HG02870 (cell line): ENCODE data around the gene RNF224.
A peak's percentile ranks its signal among the peaks of the same experiment; 100 is the strongest.
"Not testable (repeated sequence)": the region's sequence is repeated elsewhere in the genome, so short reads cannot be mapped to it uniquely, and the experiment has no call there.

Experiments
- ATAC-seq: cut with Tn5 transposase; IDR thresholded peaks from one replicate; pipeline ENCODE4 v1.9.1; 2021; ENCODE audit warnings: mild to moderate bottlenecking, moderate library complexity; ENCODE audit not compliant: unreplicated experiment

RNF224 gene

DNA sequence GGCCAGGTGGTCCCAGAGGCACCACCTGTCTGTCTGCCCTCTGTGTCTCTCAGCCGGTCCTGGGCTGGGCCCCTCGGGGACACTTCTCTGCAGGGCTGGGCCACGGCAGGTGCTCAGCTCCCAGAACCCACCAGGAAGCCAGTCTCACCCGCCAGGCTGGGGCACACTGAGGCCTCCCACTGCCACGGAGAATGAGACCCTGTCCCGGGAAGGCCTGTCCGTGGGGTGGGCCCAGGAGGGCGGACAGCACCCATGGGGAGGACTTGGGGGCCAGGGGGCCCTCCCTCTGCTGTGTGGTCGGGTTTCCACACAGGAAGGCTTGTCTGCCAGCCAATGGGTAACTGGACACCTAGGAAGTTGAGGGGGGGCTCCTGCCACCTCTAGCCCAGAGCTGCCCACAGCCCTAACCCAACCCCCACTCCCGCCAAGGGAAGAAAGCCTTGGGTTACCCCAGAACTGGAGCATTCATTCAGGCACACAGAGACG is 9.7 kb downstream of the RNF224 start:
- ATAC-seq = no peak

DNA sequence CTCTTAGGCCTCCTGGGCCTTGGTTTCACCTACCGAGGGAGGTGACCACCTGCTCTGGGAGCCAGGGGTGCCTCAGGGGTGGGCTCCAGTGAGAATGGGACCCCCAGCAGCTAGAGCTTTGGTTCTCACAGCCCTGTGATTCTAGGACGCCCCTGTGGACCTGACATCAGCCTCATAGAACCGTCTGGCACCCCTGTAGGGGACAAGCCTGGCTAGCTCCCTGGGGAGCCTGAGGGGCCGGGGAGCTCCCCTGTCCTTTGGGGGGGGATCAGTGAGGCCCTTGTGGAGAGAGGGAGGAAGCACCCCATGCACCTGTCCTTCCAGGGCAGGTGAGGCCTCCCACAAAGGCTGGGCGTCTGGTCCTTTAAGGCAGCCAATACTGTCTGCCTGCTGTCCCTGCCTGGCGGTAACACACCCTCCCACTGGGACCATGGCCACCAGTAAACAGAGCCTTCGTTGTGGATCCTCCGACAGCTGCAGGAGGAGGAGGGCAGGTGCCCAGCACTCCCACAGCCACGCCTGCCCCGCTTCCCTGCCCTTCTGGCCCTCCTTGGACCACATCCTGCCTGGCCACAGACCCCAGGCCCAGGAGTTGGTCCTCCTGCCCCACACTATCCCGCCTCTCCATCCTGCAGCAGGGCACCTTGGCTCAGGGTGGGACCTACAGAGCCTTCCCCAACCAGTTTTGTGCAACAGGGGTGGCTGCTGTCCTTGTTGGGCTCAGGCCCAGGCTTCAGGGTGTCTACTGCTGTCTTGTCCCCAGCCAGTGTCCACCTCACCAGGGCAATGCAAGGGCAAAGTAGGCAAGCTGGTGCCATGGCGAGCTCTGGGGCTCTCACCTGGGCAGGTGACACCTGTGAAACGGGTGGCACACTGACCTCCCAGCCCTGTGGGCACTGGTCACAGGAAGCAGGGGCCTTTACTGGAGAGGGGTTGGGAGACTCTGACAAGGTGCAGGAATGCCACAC is 10.7 kb downstream of the RNF224 start:
- ATAC-seq = no peak

DNA sequence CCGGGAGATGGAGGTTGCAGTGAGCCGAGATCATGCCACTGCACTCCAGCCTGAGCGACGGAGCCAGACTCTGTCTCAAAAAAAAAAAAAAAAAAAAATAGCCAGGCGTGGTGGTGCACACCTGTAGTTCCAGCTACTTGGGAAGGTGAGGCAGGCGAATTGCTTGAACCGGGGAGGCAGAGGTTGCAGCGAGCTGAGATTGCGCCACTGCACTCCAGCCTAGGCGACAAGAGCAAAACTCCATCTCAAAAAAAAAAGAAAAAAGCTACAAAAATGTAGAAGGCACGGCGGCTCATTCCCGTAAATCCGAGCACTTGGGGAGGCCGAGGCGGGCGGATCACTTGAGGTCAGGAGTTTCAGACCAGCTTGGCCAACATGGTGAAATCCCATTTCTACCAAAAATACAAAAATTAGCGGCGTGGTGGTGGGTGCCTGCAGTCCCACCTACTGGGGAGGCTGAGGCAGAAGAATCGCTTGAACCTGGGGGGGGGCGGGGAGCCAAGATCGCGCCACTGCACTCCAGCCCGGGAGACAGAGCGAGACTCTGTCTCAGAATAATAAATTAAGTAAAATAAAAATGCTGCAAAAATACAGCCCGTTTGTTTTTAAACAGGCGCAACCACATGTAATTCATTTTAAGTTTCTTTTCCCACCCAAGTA is 12.4 kb downstream of the RNF224 start:
- not testable (repeated sequence) for ATAC-seq

DNA sequence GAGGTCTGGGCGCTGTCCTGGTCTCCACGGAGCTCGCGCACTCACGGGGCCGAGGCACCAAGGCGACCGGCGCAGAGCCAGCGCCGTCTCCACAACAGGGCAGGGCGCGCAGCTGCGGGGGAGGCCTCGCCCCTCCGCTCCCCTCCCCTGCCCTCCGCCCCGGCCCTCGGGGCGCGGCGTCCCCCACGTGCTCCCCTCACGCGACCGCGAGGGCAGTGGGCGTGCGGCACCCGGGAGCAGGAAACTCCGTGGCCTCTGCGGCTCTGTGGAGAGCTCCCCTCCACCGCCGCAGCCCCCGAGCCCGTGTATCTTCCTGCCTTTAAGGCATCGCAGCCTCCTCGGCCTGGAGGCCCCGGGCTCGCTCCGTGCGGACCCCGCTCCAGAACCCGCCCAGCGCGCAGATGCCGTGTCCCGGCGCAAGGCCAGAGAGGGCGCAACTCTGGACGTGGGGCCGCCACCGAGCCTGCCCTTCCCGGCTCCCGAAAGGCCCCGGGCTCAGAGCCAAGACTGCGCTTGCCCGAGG is 13.1 kb downstream of the RNF224 start:
- ATAC-seq = peak; percentile 13

DNA sequence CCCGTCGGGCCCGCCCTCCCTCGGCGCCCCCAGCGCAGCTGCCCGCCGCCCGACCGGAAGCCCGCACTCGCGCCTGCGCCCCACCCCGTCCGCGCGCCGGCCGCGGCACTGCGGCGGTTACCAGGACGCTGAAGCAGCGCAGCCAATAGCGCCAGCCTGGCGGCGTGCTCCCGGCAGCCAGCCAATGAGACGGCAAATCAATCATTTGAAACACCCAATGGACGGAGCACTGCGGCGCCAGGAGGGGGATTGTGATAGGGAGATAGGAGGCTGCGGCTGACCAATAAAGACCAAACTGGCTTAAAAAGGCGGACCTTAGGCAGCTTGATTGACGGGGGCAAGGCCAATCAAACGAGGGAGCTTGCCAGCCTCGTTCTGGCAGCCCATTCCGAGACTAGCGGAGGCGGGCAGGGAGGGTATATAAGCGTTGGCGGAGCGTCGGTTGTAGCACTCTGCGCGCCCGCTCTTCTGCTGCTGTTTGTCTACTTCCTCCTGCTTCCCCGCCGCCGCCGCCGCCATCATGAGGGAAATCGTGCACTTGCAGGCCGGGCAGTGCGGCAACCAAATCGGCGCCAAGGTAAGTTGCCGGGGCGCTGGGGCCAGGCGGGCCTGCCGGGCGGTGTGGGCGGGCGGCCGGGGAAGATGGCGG is 13.7 kb downstream of the RNF224 start, which contains the start of gene TUBB4B:
Gene TUBB4B (plus strand): TSS at position 447 of the 649 bp plus-strand sequence. CDS start 74 bp downstream, at position 521.
- ATAC-seq = peak; percentile 77

DNA sequence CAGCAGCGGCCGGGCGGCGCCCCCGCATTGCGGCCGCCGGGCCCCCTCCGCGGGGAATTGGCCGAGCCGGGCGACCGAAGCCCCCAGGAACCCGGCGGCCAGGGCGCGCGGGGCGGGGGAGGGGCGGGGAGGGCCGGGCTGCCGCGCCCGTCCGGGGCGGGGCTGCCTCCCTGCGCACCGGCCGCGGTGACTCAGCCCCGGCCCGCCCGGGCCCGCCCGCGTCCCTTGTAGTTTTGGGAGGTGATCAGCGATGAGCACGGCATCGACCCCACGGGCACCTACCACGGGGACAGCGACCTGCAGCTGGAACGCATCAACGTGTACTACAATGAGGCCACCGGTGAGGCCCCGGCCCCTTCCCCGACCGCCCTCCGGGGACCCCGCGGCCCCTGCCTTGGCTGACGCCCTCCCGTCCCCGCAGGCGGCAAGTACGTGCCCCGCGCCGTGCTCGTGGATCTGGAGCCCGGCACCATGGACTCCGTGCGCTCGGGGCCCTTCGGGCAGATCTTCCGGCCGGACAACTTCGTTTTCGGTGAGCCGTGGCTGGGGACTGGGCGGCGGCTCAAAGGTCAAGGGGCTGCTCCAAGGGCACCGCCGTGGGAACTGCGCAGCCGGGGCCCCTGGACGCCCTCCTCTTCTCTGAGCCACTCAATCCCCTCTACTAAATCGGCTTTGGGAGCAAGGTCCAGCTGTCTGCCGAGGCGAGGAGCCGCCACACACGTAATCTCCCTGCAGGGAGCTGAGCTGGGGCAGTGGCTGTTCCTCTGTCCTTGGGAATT is 14.4 kb downstream of the RNF224 start:
- peak; percentile 7 for ATAC-seq

GRCh38 chr9:137242269-137243203 is 15.2 kb downstream of the RNF224 start:
- no peak for ATAC-seq

DNA sequence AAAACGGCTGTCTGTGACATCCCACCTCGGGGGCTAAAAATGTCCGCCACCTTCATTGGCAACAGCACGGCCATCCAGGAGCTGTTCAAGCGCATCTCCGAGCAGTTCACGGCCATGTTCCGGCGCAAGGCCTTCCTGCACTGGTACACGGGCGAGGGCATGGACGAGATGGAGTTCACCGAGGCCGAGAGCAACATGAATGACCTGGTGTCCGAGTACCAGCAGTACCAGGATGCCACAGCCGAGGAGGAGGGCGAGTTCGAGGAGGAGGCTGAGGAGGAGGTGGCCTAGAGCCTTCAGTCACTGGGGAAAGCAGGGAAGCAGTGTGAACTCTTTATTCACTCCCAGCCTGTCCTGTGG is 15.9 kb downstream of the RNF224 start:
- not testable (repeated sequence) for ATAC-seq

DNA sequence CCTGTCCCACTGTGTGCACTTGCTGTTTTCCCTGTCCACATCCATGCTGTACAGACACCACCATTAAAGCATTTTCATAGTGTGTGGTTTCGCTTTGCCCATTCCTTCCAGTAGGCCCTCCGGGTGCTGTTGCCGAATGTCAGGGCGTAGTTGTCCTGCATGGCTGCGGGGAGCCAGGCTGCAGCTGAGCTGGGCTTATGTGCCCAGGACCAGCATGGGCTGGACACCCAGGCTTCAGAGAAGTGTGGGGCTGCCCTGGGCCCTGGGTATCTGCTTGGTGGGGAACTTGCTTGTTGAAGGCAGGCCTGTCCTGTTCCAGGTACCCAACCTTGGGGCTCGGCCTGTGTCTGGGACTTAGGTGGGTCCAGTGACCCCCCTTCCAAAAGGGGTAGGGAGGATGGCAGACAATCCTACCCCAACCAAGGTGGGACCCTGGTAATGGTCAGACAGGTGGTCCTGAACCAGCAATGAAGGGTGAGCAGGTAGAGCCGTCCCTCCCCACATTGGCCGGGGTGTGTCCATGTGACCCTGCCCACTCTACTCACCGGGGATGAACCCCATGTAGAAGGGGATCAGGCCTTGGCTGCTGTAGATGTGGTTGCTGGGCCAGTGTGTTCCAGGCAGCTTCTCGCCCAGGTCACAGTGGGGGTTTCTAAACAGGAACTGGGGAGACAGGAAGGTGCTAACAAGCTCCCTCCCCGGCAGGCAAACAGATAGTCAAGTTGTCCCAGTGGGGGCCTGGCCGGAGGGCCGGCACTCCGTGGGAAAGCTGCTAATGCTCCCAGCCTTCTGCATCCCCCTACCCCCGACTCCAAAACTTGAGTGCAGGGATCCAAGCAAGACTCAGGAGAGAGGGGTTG is 16.6 kb downstream of the RNF224 start:
- ATAC-seq = no peak

DNA sequence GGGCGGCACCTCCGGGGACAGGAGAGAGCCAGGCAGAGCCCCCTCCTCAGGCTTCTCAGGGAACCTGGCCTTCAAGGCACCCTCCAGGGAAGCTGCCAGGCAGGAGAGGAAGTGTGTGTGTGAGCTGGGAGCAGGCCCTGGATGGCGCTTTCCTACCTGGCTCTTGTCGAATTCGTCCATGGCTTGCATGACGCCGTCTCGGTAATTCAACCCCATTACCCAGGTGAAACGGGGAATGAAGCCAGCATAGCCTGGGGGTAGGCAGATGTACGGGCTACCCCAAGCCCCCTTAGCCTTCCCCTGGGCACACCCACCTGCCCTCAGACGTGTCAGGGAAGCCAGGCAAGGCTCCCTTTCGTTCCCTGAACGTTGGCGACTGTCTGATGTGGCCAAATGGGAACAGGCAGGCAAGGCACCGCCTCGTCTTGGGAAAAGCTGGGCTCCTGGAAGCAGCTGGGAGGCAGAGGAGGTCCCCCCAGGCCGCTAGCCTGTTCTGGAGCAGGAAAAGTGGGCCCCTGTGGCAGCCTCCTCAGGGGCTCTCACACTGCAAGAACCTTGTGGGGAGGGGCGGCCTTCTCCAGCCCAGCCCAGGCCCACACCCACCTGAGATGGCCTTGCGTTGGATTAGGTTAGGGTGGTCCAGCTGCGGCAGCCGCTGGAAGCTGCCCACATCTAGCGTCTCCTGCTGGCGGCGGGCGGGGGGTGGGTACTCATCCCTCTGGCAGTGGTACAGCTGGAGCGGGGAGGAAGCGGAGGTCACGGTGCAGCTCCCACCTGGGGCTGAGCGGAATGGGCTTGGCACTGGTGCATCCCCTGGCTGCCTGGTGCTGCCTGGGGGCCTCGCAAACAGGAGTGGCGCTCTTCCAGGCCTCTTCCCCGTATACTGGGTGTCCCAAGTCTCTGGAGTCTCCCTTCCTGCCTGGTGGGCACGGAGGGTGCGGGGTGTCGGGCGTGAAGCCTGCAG is 17.5 kb downstream of the RNF224 start:
- ATAC-seq = no peak

- no peak for ATAC-seq
Observed at GRCh38 chr9:137245450-137246421, 18.4 kb downstream of the RNF224 start.

GRCh38 chr9:137247135-137247915 is 20.0 kb downstream of the RNF224 start:
- ATAC-seq = no peak

DNA sequence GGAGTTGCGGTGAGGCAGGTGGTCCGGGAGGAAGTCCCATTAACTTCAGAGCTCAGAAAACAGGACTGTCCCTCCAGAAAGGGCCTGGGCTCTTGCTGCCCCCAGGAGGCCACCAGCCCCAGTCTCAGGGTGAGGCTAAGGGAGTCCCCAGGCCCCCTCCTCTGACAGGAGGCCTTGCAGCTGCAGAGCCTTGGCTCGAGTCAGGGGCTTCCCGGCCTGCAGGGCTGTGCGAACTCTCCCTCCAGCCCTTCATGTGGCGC is 20.5 kb downstream of the RNF224 start:
- ATAC-seq = no peak

DNA sequence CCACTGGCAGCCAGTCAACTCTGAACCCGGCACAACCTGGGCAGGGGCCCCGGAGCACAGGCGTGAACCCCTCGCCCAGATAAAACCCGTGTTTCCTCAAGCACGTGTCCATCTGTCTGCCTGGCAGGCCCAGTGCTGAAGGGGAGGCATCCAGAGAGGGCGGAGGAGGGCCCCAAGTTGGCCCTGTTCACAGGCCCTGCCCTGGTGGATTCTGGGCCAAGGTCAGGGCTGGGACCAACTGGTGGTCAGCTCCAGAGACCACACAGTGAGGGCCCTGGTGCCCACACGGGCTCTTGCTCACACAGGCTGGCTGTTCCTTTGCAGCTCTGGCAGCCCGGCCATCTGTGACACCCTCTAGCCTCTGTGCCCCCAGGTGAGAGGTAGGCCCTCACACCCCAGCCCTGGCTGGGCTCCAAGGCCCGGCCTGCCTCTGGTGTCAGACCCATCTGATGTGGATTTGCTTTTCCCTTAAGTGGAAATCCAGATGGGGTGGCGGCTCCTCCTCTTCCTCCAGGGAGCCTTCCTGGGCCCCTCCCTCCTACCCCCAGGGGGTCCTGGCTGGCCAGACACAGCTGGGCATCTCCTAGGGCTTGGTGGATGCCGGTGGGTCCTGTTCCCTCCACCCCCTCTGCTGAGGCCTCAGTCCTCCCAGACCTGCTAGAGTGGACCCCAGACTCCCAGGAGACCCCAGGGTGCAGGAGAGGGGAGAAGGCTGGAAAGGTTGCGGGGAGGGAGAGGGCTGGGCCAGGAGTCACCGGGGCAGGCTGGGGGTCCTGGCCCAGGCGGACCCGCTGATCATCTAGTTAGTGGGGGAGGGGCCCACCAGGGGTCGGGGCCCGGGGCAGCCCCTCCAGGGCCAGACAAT is 23.3 kb downstream of the RNF224 start:
- ATAC-seq = no peak

DNA sequence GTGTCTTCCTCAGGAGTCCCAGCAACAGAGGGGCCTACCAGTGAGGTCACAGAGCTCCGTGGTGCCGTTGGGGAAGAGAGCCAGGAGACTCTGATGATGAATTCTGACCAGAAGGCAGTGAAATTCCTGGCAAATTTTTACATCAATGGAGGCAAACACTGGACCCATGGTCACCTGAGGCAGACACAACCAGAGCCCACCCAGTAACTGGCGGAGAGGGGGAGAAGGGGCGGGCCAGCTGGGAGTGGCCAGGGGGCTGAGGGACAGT is 23.8 kb downstream of the RNF224 start, which contains the start of gene STPG3:
Gene STPG3 (plus strand): TSS at position 93 of the 268 bp plus-strand sequence. CDS start 1 bp downstream, at position 94.
- ATAC-seq = no peak
